ENCODE results near the gene OR10H2. TPM values are rescaled to one million over a fixed set of nuclear protein-coding genes. Genes with fewer than 3 reads are reported as not detected.
A peak's percentile ranks its signal among the peaks of the same experiment; 100 is the strongest.
"Not testable (repeated sequence)": the region's sequence is repeated elsewhere in the genome, so short reads cannot be mapped to it uniquely, and the experiment has no call there.

The OR10H2 gene
- total RNA-seq, 2 experiments from 2014 or later = not detected

GRCh38 chr19:15721268-15721667, 6.6 kb upstream of the OR10H2 start:
- intact Hi-C loops (cut with DNase I, micrococcal nuclease) = no loop called here
- H3K36me3 Mint-ChIP-seq (ENCODE audit: low read depth) = no peaks in the 10 kb centered on the region
- DNase-seq (no peak), ATAC-seq (no peak)
- no peak overlapping the region for H3K27ac Mint-ChIP-seq
- peaks cover 2% of the 10 kb centered on the region for H3K4me1 Mint-ChIP-seq
- POLR2A ChIA-PET = no interaction called here
- H3K9me3 Mint-ChIP-seq (ENCODE audit: low read depth) = no peaks in the 10 kb centered on the region
- H3K27me3 Mint-ChIP-seq = peaks cover 36% of the 10 kb centered on the region
- CTCF ChIA-PET = no interaction called here
- H3K4me3 Mint-ChIP-seq = no peak overlapping the region

- Mint-ChIP-seq H3K27ac (no peak overlapping the region), H3K9me3 (ENCODE audit: low read depth) (no peaks in the 10 kb centered on the region), H3K27me3 (peaks cover 37% of the 10 kb centered on the region), H3K4me1 (peaks cover 2% of the 10 kb centered on the region), H3K36me3 (ENCODE audit: low read depth) (no peaks in the 10 kb centered on the region), H3K4me3 (no peak overlapping the region)
- ATAC-seq (no peak), DNase-seq (no peak)
- intact Hi-C loops (cut with DNase I, micrococcal nuclease) = no loop called here
- POLR2A ChIA-PET = interaction anchor here (0.5 kb wide), 1 partner anchor 646 kb away, joined by 5 read pairs; no protein-coding TSS in a partner anchor
- CTCF ChIA-PET = no interaction called here
These were observed 4.9 kb upstream of the OR10H2 start for GRCh38 chr19:15722956-15723355.

- intact Hi-C loops (cut with DNase I, micrococcal nuclease) = no loop called here
- H3K27me3 Mint-ChIP-seq = peaks cover 15% of the 10 kb centered on the region
- no peaks in the 10 kb centered on the region for H3K9me3 Mint-ChIP-seq (ENCODE audit: low read depth)
- no peak overlapping the region for H3K4me3 Mint-ChIP-seq
- ATAC-seq (no peak), DNase-seq (no peak)
- H3K36me3 Mint-ChIP-seq (ENCODE audit: low read depth) = no peaks in the 10 kb centered on the region
- ChIA-PET CTCF (no interaction called here), POLR2A (no interaction called here)
- no peak overlapping the region for H3K27ac Mint-ChIP-seq
- no peaks in the 10 kb centered on the region for H3K4me1 Mint-ChIP-seq
These were observed 2.7 kb downstream of the OR10H2 start for GRCh38 chr19:15730538-15730937.

GRCh38 chr19:15732388-15732787, 4.6 kb downstream of the OR10H2 start:
- peaks cover 8% of the 10 kb centered on the region for H3K27me3 Mint-ChIP-seq
- no peak for DNase-seq
- no peak for ATAC-seq
- no peaks in the 10 kb centered on the region for H3K4me1 Mint-ChIP-seq
- CTCF ChIA-PET = no interaction called here
- no peak overlapping the region for H3K27ac Mint-ChIP-seq
- POLR2A ChIA-PET = no interaction called here
- intact Hi-C loops (cut with DNase I, micrococcal nuclease) = no loop called here
- H3K4me3 Mint-ChIP-seq = no peak overlapping the region
- no peaks in the 10 kb centered on the region for H3K36me3 Mint-ChIP-seq (ENCODE audit: low read depth)
- no peaks in the 10 kb centered on the region for H3K9me3 Mint-ChIP-seq (ENCODE audit: low read depth)

- no peak for ATAC-seq
- no peaks in the 10 kb centered on the region for H3K4me1 Mint-ChIP-seq
- H3K9me3 Mint-ChIP-seq (ENCODE audit: low read depth) = no peaks in the 10 kb centered on the region
- no peaks in the 10 kb centered on the region for H3K27me3 Mint-ChIP-seq
- H3K27ac Mint-ChIP-seq = no peak overlapping the region
- no peak for DNase-seq
- POLR2A ChIA-PET = no interaction called here
- CTCF ChIA-PET = no interaction called here
- no peak overlapping the region for H3K4me3 Mint-ChIP-seq
- H3K36me3 Mint-ChIP-seq (ENCODE audit: low read depth) = no peaks in the 10 kb centered on the region
- intact Hi-C loops (cut with DNase I, micrococcal nuclease) = no loop called here
These were observed 6.1 kb downstream of the OR10H2 start for GRCh38 chr19:15733895-15734294.

- H3K36me3 Mint-ChIP-seq (ENCODE audit: low read depth) = no peaks in the 10 kb centered on the region
- no peaks in the 10 kb centered on the region for H3K4me1 Mint-ChIP-seq
- peaks cover 10% of the 10 kb centered on the region for H3K27me3 Mint-ChIP-seq
- H3K9me3 Mint-ChIP-seq (ENCODE audit: low read depth) = peaks cover 11% of the 10 kb centered on the region
- no peak for ATAC-seq
- no peak within 1 kb of the TSS for H3K4me3 Mint-ChIP-seq
- no peak within 1 kb of the TSS for H3K27ac Mint-ChIP-seq
- no peak for DNase-seq
- POLR2A ChIA-PET = no interaction called here
- CTCF ChIA-PET = no interaction called here
- intact Hi-C loops (cut with DNase I, micrococcal nuclease) = no loop called here
These were observed 9.9 kb downstream of the OR10H2 start, which contains the start of gene OR10H3 for GRCh38 chr19:15737722-15738121. Gene OR10H3, plus strand, starts transcription at chr19:15737985. Its CDS starts 3,408 bp downstream, at chr19:15741393.

- intact Hi-C loops (cut with DNase I, micrococcal nuclease) = no loop called here
- Mint-ChIP-seq H3K36me3 (ENCODE audit: low read depth) (no peaks in the 10 kb centered on the region), H3K9me3 (ENCODE audit: low read depth) (peaks cover 11% of the 10 kb centered on the region), H3K4me1 (no peaks in the 10 kb centered on the region), H3K4me3 (no peak overlapping the region), H3K27ac (no peak overlapping the region), H3K27me3 (peaks cover 19% of the 10 kb centered on the region)
- ChIA-PET POLR2A (no interaction called here), CTCF (no interaction called here)
- no peak for DNase-seq
- ATAC-seq = no peak
These were observed 13.0 kb downstream of the OR10H2 start for GRCh38 chr19:15740785-15741184.

GRCh38 chr19:15748239-15748638, 20.4 kb downstream of the OR10H2 start:
- no peak for ATAC-seq
- H3K27me3 Mint-ChIP-seq = peaks cover 37% of the 10 kb centered on the region
- CTCF ChIA-PET = interaction anchor here (1.0 kb wide), 1 partner anchor 119 kb away, joined by 3 read pairs; no protein-coding TSS in a partner anchor

GRCh38 chr19:15758379-15758778, 30.6 kb downstream of the OR10H2 start:
- Mint-ChIP-seq H3K4me3 (no peak overlapping the region), H3K4me1 (no peaks in the 10 kb centered on the region), H3K36me3 (ENCODE audit: low read depth) (no peaks in the 10 kb centered on the region), H3K9me3 (ENCODE audit: low read depth) (no peaks in the 10 kb centered on the region), H3K27me3 (peaks cover 51% of the 10 kb centered on the region), H3K27ac (no peak overlapping the region)
- intact Hi-C loops (cut with DNase I, micrococcal nuclease) = no loop called here
- CTCF ChIA-PET = interaction anchor here (0.6 kb wide), 1 partner anchor 298 kb away, joined by 3 read pairs; no protein-coding TSS in a partner anchor
- ATAC-seq (no peak), DNase-seq (no peak)
- POLR2A ChIA-PET = no interaction called here

More at GRCh38 chr19:15748239-15748638, 20.4 kb downstream of the OR10H2 start:
- Mint-ChIP-seq H3K4me1 (no peaks in the 10 kb centered on the region), H3K27ac (no peak overlapping the region), H3K4me3 (no peak overlapping the region), H3K9me3 (ENCODE audit: low read depth) (no peaks in the 10 kb centered on the region), H3K36me3 (ENCODE audit: low read depth) (no peaks in the 10 kb centered on the region)
- no peak for DNase-seq
- intact Hi-C loops (cut with DNase I, micrococcal nuclease) = no loop called here
- POLR2A ChIA-PET = no interaction called here

GRCh38 chr19:15759962-15760565, 32.2 kb downstream of the OR10H2 start:
- Mint-ChIP-seq H3K36me3 (ENCODE audit: low read depth) (no peaks in the 10 kb centered on the region), H3K9me3 (ENCODE audit: low read depth) (no peaks in the 10 kb centered on the region), H3K27me3 (peaks cover 47% of the 10 kb centered on the region), H3K4me1 (no peaks in the 10 kb centered on the region), H3K4me3 (no peak overlapping the region), H3K27ac (no peak overlapping the region)
- intact Hi-C loops (cut with DNase I, micrococcal nuclease) = loop anchor here in 1 of 2 experiments (5.0 kb wide), 1 partner anchor 133 kb away; no protein-coding TSS in a partner anchor
- DNase-seq = peak; percentile 18
- CTCF ChIA-PET = no interaction called here
- ATAC-seq = no peak
- POLR2A ChIA-PET = no interaction called here

GRCh38 chr19:15769586-15769985, 41.8 kb downstream of the OR10H2 start:
- no peak overlapping the region for H3K27ac Mint-ChIP-seq
- H3K27me3 Mint-ChIP-seq = peaks cover 26% of the 10 kb centered on the region
- intact Hi-C loops (cut with DNase I, micrococcal nuclease) = no loop called here
- DNase-seq = peak; percentile 29
- H3K4me1 Mint-ChIP-seq = no peaks in the 10 kb centered on the region
- H3K9me3 Mint-ChIP-seq (ENCODE audit: low read depth) = no peaks in the 10 kb centered on the region
- no peaks in the 10 kb centered on the region for H3K36me3 Mint-ChIP-seq (ENCODE audit: low read depth)
- CTCF ChIA-PET = interaction anchor here (0.6 kb wide), 1 partner anchor 8 kb away, joined by 3 read pairs; no protein-coding TSS in a partner anchor
- no peak for ATAC-seq
- POLR2A ChIA-PET = no interaction called here
- H3K4me3 Mint-ChIP-seq = no peak overlapping the region

- CTCF ChIA-PET; H3K27ac Mint-ChIP-seq; H3K36me3 Mint-ChIP-seq (ENCODE audit: low read depth); ATAC-seq; DNase-seq; H3K4me1 Mint-ChIP-seq; intact Hi-C loops (cut with DNase I, micrococcal nuclease); H3K4me3 Mint-ChIP-seq; H3K9me3 Mint-ChIP-seq (ENCODE audit: low read depth); POLR2A ChIA-PET: not testable (repeated sequence)
- H3K27me3 Mint-ChIP-seq = peaks cover 29% of the 10 kb centered on the region
These were observed 46.3 kb downstream of the OR10H2 start for GRCh38 chr19:15774159-15774558.

Measured in activated CD4-positive, alpha-beta T cell treated with anti-CD3 and anti-CD28 coated beads for 36 hours (primary cell).